ENCODE results near the gene WDR33.

The WDR33 gene

GRCh38 chr2:127653421-127654083 lies 157.4 kb downstream of the WDR33 start:
- DNase-seq, result no peak

- DNase-seq, result no peak
Measured at GRCh38 chr2:127652786-127653357, 158.1 kb downstream of the WDR33 start.

- DNase-seq, result no peak
Measured at GRCh38 chr2:127651971-127652550, 158.9 kb downstream of the WDR33 start.

GRCh38 chr2:127651381-127651809 lies 159.6 kb downstream of the WDR33 start:
- DNase-seq, result no peak
